ENCODE results near the gene ULK1.
"Not testable (repeated sequence)": the region's sequence is repeated elsewhere in the genome, so short reads cannot be mapped to it uniquely, and the experiment has no call there.

The ULK1 gene

DNA sequence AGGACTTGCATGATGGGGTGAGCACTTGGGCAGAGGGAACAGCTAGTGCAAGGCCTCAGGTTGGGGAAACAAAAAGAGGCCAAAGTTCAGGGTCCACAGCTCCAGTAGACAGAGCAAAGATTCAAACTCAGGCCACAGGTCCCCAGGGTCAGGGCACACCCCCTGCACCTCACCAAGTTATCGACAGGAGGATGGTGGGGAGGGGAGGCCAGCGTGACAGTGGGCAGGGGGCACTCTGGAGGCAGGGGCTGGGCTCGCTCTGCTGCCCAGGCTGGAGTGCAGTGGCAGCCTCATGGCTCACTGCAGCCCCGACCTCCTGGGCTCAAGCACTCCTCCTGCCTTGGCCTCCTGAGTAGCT is 32.4 kb upstream of the ULK1 start:
- DNase-seq = no peak

DNA sequence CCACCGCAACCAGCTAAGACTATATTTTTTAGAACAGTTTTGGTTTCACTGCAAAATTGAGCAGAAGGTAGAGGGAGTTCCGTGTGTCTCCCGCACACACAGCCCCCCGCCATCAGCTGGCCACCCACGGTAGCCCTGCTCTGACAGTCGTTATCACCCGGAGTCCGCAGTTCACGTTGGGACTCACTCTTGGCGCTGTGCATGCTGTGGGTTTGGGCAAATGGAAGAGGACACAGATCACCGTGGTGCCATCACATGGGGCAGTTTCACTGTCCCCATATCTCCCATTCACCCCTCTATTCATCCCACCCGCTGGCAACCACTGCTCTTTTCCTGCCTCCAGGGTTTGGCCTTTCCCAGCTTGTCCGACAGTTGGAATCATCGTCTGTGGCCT is 31.8 kb upstream of the ULK1 start:
- DNase-seq = no peak

DNA sequence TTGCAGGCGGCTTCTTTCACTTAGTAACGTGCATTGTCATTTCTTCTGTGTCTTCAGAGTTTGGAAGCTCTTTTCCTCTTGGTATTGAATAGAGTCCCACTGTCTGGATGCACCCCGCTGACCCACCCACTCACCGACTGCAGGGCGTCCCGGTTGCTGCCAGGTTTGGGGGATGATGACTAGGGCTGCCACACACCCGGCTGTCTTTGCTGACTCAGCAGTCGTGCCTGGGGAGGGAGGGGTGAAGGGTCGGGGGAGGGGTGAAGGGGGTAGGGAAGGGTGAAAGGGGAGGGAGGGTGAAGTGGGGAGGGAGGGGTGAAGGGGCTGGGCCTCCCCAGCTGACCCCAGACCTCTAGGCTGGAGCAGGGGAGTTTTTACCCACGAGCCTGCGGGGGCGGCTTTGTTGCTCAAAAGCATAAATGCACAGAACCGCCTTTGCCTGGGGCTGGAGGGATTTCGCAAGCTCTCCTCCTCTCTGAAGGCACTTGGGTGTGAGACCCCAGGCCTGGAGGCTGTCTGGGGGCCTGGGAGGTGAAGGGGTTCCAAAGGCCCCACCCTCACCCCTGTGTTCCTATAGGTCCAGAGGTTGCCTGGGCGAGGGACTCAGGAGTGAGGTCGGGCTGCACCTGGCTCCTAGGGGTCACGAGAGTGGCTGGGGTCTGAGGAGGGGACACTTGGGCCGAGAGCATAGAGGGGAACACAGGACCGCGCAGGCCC is 31.3 kb upstream of the ULK1 start:
- DNase-seq = no peak

GRCh38 chr12:131863711-131864396 is 30.6 kb upstream of the ULK1 start:
- DNase-seq = no peak

DNA sequence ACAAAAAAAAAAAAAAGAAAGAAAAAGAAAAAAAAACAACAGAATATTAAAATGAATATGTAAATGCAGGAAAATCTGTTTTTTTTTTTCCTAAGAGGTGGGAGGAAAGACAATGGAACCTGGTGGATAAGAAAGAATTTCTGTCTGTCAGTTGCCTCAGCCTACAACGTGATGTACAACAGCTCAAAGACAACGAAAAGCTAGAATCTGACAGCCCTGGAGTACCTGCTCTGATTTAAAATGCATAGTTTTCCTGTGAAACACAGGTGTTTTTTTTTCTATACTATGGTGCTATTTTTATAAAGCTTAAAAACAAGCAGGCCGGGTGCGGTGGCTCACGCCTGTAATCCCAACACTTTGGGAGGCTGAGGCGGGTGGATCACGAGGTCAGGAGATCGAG is 30.0 kb upstream of the ULK1 start:
- no peak for DNase-seq

DNA sequence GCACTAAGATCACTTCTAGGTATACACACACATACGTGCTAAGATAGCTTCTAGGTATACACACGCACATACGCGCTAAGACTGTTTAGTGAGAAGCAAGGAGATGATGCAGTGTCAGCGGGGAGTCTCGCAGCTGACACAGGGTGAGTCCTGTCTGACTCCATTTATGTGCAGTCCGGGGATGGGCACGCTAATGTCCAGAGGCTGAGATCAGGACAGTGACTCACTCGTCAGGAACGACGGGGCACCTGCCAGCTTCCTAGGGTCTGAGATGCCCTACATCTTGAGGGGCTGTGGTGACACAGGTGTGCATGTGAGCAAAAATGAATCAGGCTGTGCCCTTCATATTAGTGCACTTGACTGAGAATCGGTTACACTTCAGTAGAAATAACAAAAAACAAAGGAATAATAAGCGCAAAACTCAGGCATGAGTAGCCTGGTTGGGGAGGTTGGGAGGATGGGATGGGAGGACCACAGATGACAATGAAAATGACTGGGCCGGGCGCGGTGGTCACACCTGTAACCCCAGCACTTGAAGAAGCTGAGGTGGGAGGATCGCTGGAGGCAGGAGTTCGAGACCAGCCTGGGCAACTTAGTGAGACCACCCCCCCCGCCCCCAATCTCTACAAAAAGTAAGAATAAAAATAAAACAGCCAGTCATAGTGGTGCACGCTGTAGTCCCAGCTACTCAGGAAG is 29.1 kb upstream of the ULK1 start:
- peak; percentile 36 for DNase-seq

- DNase-seq = no peak
Measured at GRCh38 chr12:131867471-131867870, 27.0 kb upstream of the ULK1 start.

DNA sequence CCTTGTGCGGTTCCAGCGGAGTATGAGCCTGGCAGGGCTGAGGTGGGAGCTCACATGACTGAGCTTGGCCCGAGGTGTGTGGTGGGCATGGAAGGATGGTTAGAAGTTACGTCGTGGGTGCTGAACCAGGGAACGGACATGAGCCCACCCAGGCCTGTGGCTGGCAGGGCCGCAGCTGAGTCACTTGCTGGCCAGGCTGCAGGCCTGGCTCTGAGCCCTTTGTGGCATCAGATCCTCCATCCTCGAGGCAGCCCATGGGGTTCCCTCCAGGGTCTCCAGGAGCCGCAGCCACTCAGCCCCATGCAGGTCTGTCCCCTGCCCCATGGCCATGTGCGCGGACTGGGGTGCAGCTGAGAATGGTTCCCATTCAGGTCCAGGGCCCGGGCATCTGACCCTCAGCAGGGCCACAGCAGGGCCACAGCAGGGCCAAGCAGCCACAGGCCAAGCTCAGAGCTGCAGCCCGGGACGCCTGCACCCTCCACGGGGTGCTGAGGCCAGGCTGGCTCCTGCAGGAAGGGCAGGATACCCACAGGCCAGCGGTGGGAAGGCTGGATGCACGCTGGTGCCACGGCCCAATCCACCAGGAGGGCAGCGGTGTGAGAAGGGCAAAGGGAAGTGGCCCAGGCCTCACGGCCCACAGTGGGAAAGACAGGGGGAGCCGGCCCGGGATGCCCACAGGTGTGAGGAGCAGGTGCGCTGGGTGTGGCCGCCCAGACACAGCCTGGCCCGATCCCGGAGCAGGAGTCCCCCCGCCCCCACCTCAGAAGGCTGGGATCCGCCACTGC is 26.3 kb upstream of the ULK1 start:
- no peak for DNase-seq

GRCh38 chr12:131869871-131870418 is 24.5 kb upstream of the ULK1 start:
- DNase-seq = peak; percentile 89

DNA sequence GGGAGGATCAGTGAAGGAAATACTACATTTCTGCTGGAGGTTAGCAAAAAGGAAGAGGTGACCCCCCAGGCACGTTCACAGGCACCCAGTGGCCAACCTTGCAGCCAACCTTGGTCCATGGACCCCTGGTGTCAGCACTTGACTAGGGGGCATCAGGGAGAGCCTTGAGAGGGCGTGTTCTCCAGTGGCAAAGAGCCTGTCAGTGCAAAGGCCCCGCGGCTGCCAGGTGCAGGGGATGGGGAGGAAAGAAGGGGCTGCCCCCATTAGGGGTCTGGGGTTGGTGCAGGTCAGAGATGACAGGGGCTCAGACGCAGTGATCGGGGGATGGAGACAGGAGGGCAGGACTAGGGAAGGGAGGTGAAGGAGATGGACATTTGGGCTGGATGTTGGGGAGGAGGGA is 22.7 kb upstream of the ULK1 start:
- DNase-seq = no peak

GRCh38 chr12:131872154-131873051 is 22.0 kb upstream of the ULK1 start:
- peak; percentile 96 for DNase-seq

DNA sequence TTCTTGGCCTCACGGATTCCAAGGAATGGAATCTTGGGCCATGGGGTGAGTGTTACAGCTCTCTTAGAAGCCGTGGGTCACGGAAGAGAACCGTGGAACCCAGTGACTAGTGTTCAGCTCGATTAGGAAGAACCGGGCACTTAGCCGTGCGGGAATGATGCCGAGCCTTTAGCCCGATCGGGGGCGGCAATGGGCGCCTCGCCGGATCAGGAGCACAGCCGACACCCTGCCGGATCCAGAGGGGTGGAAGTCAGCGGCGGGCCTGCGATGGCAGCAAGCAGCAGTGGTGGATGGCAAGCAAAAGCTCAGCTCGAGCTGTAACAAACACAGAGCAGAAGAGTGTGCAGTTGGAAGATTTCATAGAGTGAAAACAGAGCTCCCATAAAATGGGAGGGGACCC is 21.1 kb upstream of the ULK1 start:
- no peak for DNase-seq

DNA sequence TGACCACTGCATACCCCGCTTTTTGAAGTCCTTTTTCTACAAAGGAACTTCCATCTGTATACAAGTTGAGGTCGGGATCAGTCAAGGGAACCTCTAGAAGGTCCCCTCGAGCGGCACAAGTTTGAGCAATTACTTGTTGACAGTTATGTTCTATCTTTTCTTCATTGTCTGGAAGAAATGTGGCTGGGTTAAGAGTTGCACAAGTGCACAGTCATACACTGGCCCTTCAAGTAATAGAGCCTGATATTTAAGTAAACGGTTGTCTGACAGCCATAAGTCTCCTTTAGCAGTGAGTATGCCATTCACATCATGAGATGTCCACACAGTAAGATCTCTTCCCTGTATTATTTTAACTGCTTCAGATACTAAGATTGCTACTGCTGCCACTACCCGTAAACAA is 19.4 kb upstream of the ULK1 start:
- not testable (repeated sequence) for DNase-seq

GRCh38 chr12:131877216-131877615 is 17.2 kb upstream of the ULK1 start:
- DNase-seq = not testable (repeated sequence)

- not testable (repeated sequence) for DNase-seq
Measured at GRCh38 chr12:131878436-131878835, 16.0 kb upstream of the ULK1 start.

- DNase-seq = peak; percentile 43
Measured at GRCh38 chr12:131882804-131883520, 11.5 kb upstream of the ULK1 start.

GRCh38 chr12:131883521-131883900 is 10.9 kb upstream of the ULK1 start:
- no peak for DNase-seq

DNA sequence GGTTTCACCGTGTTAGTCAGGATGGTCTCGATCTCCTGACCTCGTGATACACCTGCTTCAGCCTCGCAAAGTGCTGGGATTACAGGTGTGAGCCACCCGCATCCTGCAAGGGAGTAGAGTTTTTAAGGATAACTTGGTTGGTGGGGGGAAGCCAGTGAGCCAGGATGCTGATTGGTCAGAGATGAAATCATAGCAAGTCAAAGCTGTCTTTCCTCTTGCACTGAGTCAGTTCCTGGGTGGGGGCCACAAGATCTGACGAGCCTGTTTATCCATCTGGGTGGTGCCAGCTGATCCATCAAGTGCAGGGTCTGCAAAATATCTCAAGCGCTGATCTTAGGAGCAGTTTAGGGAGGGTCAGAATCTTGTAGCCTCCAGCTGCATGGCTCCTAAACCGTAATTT is 9.3 kb upstream of the ULK1 start:
- not testable (repeated sequence) for DNase-seq

- DNase-seq = no peak
Measured at GRCh38 chr12:131885543-131886057, 8.8 kb upstream of the ULK1 start.

GRCh38 chr12:131891722-131892121 is 2.7 kb upstream of the ULK1 start:
- not testable (repeated sequence) for DNase-seq

Measured in fibroblast of skin of back (primary cell).